GM23338 (cell line): ENCODE data around the gene MYO15B. TPM values are rescaled to one million over a fixed set of nuclear protein-coding genes. Genes with fewer than 3 reads are reported as not detected.

ENCODE experiments used
- ATAC-seq: fragments of 200-7000 bp; cut with Tn5 transposase; 3 replicates; pipeline ENCODE4 v1.9.1; 2020
- DNase-seq: peaks from one replicate; pipeline ENCODE4 v3.0.0-alpha.2; 2015; ENCODE audit warnings: low spot score
- H2AFZ ChIP-seq: fragments of 200-600 bp; sonication (generic); 2 replicates; pipeline ENCODE4 v1.8.0; 2016; ENCODE audit warnings: antibody characterized with exemption, mild to moderate bottlenecking, moderate library complexity
- H3F3A ChIP-seq: fragments of 200-600 bp; sonication (generic); replicated peaks from 2 replicates; pipeline ENCODE4 v1.8.0; 2017; ENCODE audit warnings: antibody characterized with exemption, mixed run types, low read depth
- H3K27ac ChIP-seq: fragments of 200-600 bp; sonication (generic); 2 replicates; pipeline ENCODE4 v1.6.1; 2016; ENCODE audit warnings: low read depth
- H3K27me3 ChIP-seq: fragments of 200-600 bp; sonication (generic); 2 replicates; pipeline ENCODE4 v1.8.0; 2016; ENCODE audit warnings: mild to moderate bottlenecking, mixed run types, moderate library complexity; ENCODE audit not compliant: insufficient read depth
- H3K36me3 ChIP-seq: fragments of 200-600 bp; sonication (generic); 2 replicates; pipeline ENCODE4 v1.8.0; 2016; ENCODE audit warnings: mild to moderate bottlenecking; ENCODE audit not compliant: insufficient read depth
- H3K4me1 ChIP-seq: fragments of 200-600 bp; sonication (generic); 2 replicates; pipeline ENCODE4 v1.8.0; 2016; ENCODE audit warnings: mild to moderate bottlenecking, moderate library complexity; ENCODE audit not compliant: insufficient read depth
- H3K4me2 ChIP-seq: fragments of 200-600 bp; sonication (generic); 2 replicates; pipeline ENCODE4 v1.7.1; 2017; ENCODE audit warnings: mixed run types
- H3K4me3 ChIP-seq: fragments of 200-600 bp; sonication (generic); 2 replicates; pipeline ENCODE4 v1.6.1; 2016; ENCODE audit warnings: mixed run types
- H3K79me2 ChIP-seq: fragments of 200-600 bp; sonication (generic); replicated peaks from 2 replicates; pipeline ENCODE4 v1.8.0; 2017; ENCODE audit warnings: mild to moderate bottlenecking; ENCODE audit not compliant: insufficient read depth
- H3K9me2 ChIP-seq: fragments of 200-600 bp; sonication (generic); 2 replicates; pipeline ENCODE4 v1.8.0; 2017; ENCODE audit not compliant: insufficient read depth
- H4K20me1 ChIP-seq: fragments of 200-600 bp; sonication (generic); replicated peaks from 2 replicates; pipeline ENCODE4 v1.8.0; 2017; ENCODE audit warnings: mild to moderate bottlenecking; ENCODE audit not compliant: insufficient read depth
- H3K27ac Mint-ChIP-seq: 2 replicates; pipeline ENCODE4 v1.8.0; 2020; ENCODE audit warnings: inconsistent platforms, mild to moderate bottlenecking, moderate library complexity, mixed read lengths
- H3K27me3 Mint-ChIP-seq: 3 replicates; pipeline ENCODE4 v1.8.0; 2022; ENCODE audit warnings: low read depth, mild to moderate bottlenecking, moderate library complexity, mixed read lengths, inconsistent platforms; ENCODE audit not compliant: insufficient read depth, poor library complexity
- H3K36me3 Mint-ChIP-seq: 3 replicates; pipeline ENCODE4 v1.8.0; 2021; ENCODE audit warnings: low read depth, mild to moderate bottlenecking, inconsistent platforms, moderate library complexity, mixed read lengths
- H3K4me1 Mint-ChIP-seq: 3 replicates; pipeline ENCODE4 v1.8.0; 2020; ENCODE audit warnings: mild to moderate bottlenecking, inconsistent platforms, mixed read lengths
- H3K4me3 Mint-ChIP-seq: 3 replicates; pipeline ENCODE4 v1.8.0; 2021; ENCODE audit warnings: moderate library complexity, mild to moderate bottlenecking, inconsistent platforms, mixed read lengths
- H3K9me3 Mint-ChIP-seq: 3 replicates; pipeline ENCODE4 v1.8.0; 2020; ENCODE audit warnings: moderate library complexity, mild to moderate bottlenecking, inconsistent platforms, mixed read lengths
- CREB1 ChIP-seq: fragments of 250-450 bp; sonication (Bioruptor Pico); IDR thresholded peaks from 2 replicates; pipeline ENCODE4 v1.5.0; 2020; ENCODE audit warnings: low read depth, mild to moderate bottlenecking, moderate library complexity
- CTCF ChIP-seq, 2 experiments: fragments of 200-600 bp in 1 of 2; sonication (generic) in 1 of 2; conservative IDR thresholded peaks; 2 replicates each; pipeline versions ENCODE4 v1.5.1 to v1.6.1; 2016 to 2017; ENCODE audit warnings: antibody characterized with exemption in 2 of 2, low read depth in 2 of 2, mild to moderate bottlenecking in 2 of 2, moderate library complexity in 1 of 2
- ETS1 ChIP-seq: IDR thresholded peaks from 2 replicates; pipeline ENCODE4 v1.6.1; 2016; ENCODE audit warnings: antibody characterized with exemption
- EZH2 ChIP-seq: fragments of 200-600 bp; sonication (generic); IDR thresholded peaks from one replicate; pipeline ENCODE4 v1.8.0; 2017; ENCODE audit warnings: antibody characterized with exemption, mild to moderate bottlenecking, low read depth; ENCODE audit not compliant: unreplicated experiment
- EZH2phosphoT487 ChIP-seq: fragments of 200-600 bp; sonication (generic); IDR thresholded peaks from one replicate; pipeline ENCODE4 v1.8.1; 2018; ENCODE audit warnings: antibody characterized with exemption; ENCODE audit not compliant: unreplicated experiment
- JUNB ChIP-seq: IDR thresholded peaks from one replicate; pipeline ENCODE4 v1.6.1; 2016; ENCODE audit warnings: antibody characterized with exemption; ENCODE audit not compliant: unreplicated experiment
- NANOG ChIP-seq: IDR thresholded peaks from 2 replicates; pipeline ENCODE4 v1.6.1; 2016; ENCODE audit warnings: antibody characterized with exemption, borderline replicate concordance
- POLR2AphosphoS5 ChIP-seq: IDR thresholded peaks from 2 replicates; pipeline ENCODE4 v1.6.1; 2016; ENCODE audit warnings: antibody characterized with exemption, low read depth
- REST ChIP-seq: IDR thresholded peaks from one replicate; pipeline ENCODE4 v1.6.1; 2018; ENCODE audit warnings: antibody characterized with exemption; ENCODE audit not compliant: unreplicated experiment
- STAT1 ChIP-seq: IDR thresholded peaks from one replicate; pipeline ENCODE4 v1.6.1; 2016; ENCODE audit warnings: antibody characterized with exemption; ENCODE audit not compliant: unreplicated experiment
- ZNF114 ChIP-seq: fragments of 250-450 bp; sonication (Bioruptor Pico); IDR thresholded peaks from 2 replicates; pipeline ENCODE4 v1.5.0; 2020; ENCODE audit warnings: mild to moderate bottlenecking, moderate library complexity
- ZNF331 ChIP-seq: fragments of 250-450 bp; sonication (Bioruptor Pico); IDR thresholded peaks from 2 replicates; pipeline ENCODE4 v1.5.0; 2020; ENCODE audit warnings: low read depth, mild to moderate bottlenecking, moderate library complexity
- ZNF462 ChIP-seq: fragments of 250-450 bp; sonication (Bioruptor Pico); IDR thresholded peaks from 2 replicates; pipeline ENCODE4 v1.5.0; 2020; ENCODE audit warnings: mild to moderate bottlenecking, moderate library complexity
- polyA plus RNA-seq: library from polyadenylated mRNA; unstranded; fragments of >200 nt; fragmentation: Nextera tagmentation; extraction: Ambion mirVana; gene quantifications from 2 replicates; pipeline ENCODE4 v1.2.1, GENCODE V29; 2016
- total RNA-seq: library from RNA; depleted of rRNA; stranded (reverse); fragments of >200 nt; shearing (Covaris generic); gene quantifications from 2 replicates; pipeline ENCODE4 v1.2.3, GENCODE V29; 2014

Gene MYO15B
- total and polyA plus RNA-seq, 2 experiments from 2014 or later, result 6.6 to 12.4 TPM

GRCh38 chr17:75641343-75641742, 53.7 kb downstream of the MYO15B start:
- Mint-ChIP-seq H3K4me3 (no peak overlapping the region), H3K4me1 (peaks cover 21% of the 10 kb centered on the region), H3K36me3 (no peaks in the 10 kb centered on the region; the same call in 2 of the 3 replicates), H3K27ac (no peak overlapping the region), H3K9me3 (no peaks in the 10 kb centered on the region), H3K27me3 (peaks cover 10% of the 10 kb centered on the region)
- H3K36me3 ChIP-seq, result no peaks in the 10 kb centered on the region; the same call in 1 of the 2 replicates
- peaks cover 16% of the 10 kb centered on the region for H3K4me1 ChIP-seq
- no peak for TF ChIP-seq POLR2AphosphoS5
- no peak for TF ChIP-seq CREB1
- no peak for TF ChIP-seq NANOG
- no peak for TF ChIP-seq ZNF331 (CRISPR knock-in tag)
- no peak for TF ChIP-seq ETS1
- TF ChIP-seq REST, result no peak
- TF ChIP-seq ZNF462 (CRISPR knock-in tag), result no peak
- no peak for TF ChIP-seq CTCF (conservative IDR thresholded peaks at IDR 0.05; ENCODE audit: low read depth in 2 of 2)
- no peak for TF ChIP-seq EZH2
- TF ChIP-seq ZNF114 (CRISPR knock-in tag), result no peak
- TF ChIP-seq EZH2phosphoT487, result no peak
- no peak for TF ChIP-seq STAT1
- no peak for TF ChIP-seq JUNB
- no peaks in the 10 kb centered on the region; the same call in 1 of the 2 replicates for H4K20me1 ChIP-seq
- no peaks in the 10 kb centered on the region for H3F3A ChIP-seq
- H3K27me3 ChIP-seq, result no peaks in the 10 kb centered on the region
- no peak overlapping the region for H3K4me2 ChIP-seq
- ATAC-seq, result no peak
- H3K79me2 ChIP-seq, result no peaks in the 10 kb centered on the region
- no peak overlapping the region for H3K27ac ChIP-seq
- 0 out of 2 replicates have a peak, but pooled peaks cover 3% of the 10 kb centered on the region for H3K9me2 ChIP-seq
- no peak for DNase-seq
- no peak overlapping the region for H2AFZ ChIP-seq
- no peak overlapping the region for H3K4me3 ChIP-seq
